GM23338 (cell line): Measurements from ENCODE around the gene AGPAT3. TPM values are rescaled to one million over a fixed set of nuclear protein-coding genes. Genes with fewer than 3 reads are reported as not detected.

Experiments
- ATAC-seq: fragments of 200-7000 bp; cut with Tn5 transposase; 3 replicates; pipeline ENCODE4 v1.9.1; 2020
- DNase-seq: peaks from one replicate; pipeline ENCODE4 v3.0.0-alpha.2; 2015; ENCODE audit warnings: low spot score
- H2AFZ ChIP-seq: fragments of 200-600 bp; sonication (generic); 2 replicates; pipeline ENCODE4 v1.8.0; 2016; ENCODE audit warnings: antibody characterized with exemption, mild to moderate bottlenecking, moderate library complexity
- H3F3A ChIP-seq: fragments of 200-600 bp; sonication (generic); replicated peaks from 2 replicates; pipeline ENCODE4 v1.8.0; 2017; ENCODE audit warnings: antibody characterized with exemption, mixed run types, low read depth
- H3K27ac ChIP-seq: fragments of 200-600 bp; sonication (generic); 2 replicates; pipeline ENCODE4 v1.6.1; 2016; ENCODE audit warnings: low read depth
- H3K27me3 ChIP-seq: fragments of 200-600 bp; sonication (generic); 2 replicates; pipeline ENCODE4 v1.8.0; 2016; ENCODE audit warnings: mild to moderate bottlenecking, mixed run types, moderate library complexity; ENCODE audit not compliant: insufficient read depth
- H3K36me3 ChIP-seq: fragments of 200-600 bp; sonication (generic); 2 replicates; pipeline ENCODE4 v1.8.0; 2016; ENCODE audit warnings: mild to moderate bottlenecking; ENCODE audit not compliant: insufficient read depth
- H3K4me1 ChIP-seq: fragments of 200-600 bp; sonication (generic); 2 replicates; pipeline ENCODE4 v1.8.0; 2016; ENCODE audit warnings: mild to moderate bottlenecking, moderate library complexity; ENCODE audit not compliant: insufficient read depth
- H3K4me2 ChIP-seq: fragments of 200-600 bp; sonication (generic); 2 replicates; pipeline ENCODE4 v1.7.1; 2017; ENCODE audit warnings: mixed run types
- H3K4me3 ChIP-seq: fragments of 200-600 bp; sonication (generic); 2 replicates; pipeline ENCODE4 v1.6.1; 2016; ENCODE audit warnings: mixed run types
- H3K79me2 ChIP-seq: fragments of 200-600 bp; sonication (generic); replicated peaks from 2 replicates; pipeline ENCODE4 v1.8.0; 2017; ENCODE audit warnings: mild to moderate bottlenecking; ENCODE audit not compliant: insufficient read depth
- H3K9me2 ChIP-seq: fragments of 200-600 bp; sonication (generic); 2 replicates; pipeline ENCODE4 v1.8.0; 2017; ENCODE audit not compliant: insufficient read depth
- H4K20me1 ChIP-seq: fragments of 200-600 bp; sonication (generic); replicated peaks from 2 replicates; pipeline ENCODE4 v1.8.0; 2017; ENCODE audit warnings: mild to moderate bottlenecking; ENCODE audit not compliant: insufficient read depth
- H3K27ac Mint-ChIP-seq: 2 replicates; pipeline ENCODE4 v1.8.0; 2020; ENCODE audit warnings: inconsistent platforms, mild to moderate bottlenecking, moderate library complexity, mixed read lengths
- H3K27me3 Mint-ChIP-seq: 3 replicates; pipeline ENCODE4 v1.8.0; 2022; ENCODE audit warnings: low read depth, mild to moderate bottlenecking, moderate library complexity, mixed read lengths, inconsistent platforms; ENCODE audit not compliant: insufficient read depth, poor library complexity
- H3K36me3 Mint-ChIP-seq: 3 replicates; pipeline ENCODE4 v1.8.0; 2021; ENCODE audit warnings: low read depth, mild to moderate bottlenecking, inconsistent platforms, moderate library complexity, mixed read lengths
- H3K4me1 Mint-ChIP-seq: 3 replicates; pipeline ENCODE4 v1.8.0; 2020; ENCODE audit warnings: mild to moderate bottlenecking, inconsistent platforms, mixed read lengths
- H3K4me3 Mint-ChIP-seq: 3 replicates; pipeline ENCODE4 v1.8.0; 2021; ENCODE audit warnings: moderate library complexity, mild to moderate bottlenecking, inconsistent platforms, mixed read lengths
- H3K9me3 Mint-ChIP-seq: 3 replicates; pipeline ENCODE4 v1.8.0; 2020; ENCODE audit warnings: moderate library complexity, mild to moderate bottlenecking, inconsistent platforms, mixed read lengths
- CREB1 ChIP-seq: fragments of 250-450 bp; sonication (Bioruptor Pico); IDR thresholded peaks from 2 replicates; pipeline ENCODE4 v1.5.0; 2020; ENCODE audit warnings: low read depth, mild to moderate bottlenecking, moderate library complexity
- EZH2 ChIP-seq: fragments of 200-600 bp; sonication (generic); IDR thresholded peaks from one replicate; pipeline ENCODE4 v1.8.0; 2017; ENCODE audit warnings: antibody characterized with exemption, mild to moderate bottlenecking, low read depth; ENCODE audit not compliant: unreplicated experiment
- EZH2phosphoT487 ChIP-seq: fragments of 200-600 bp; sonication (generic); IDR thresholded peaks from one replicate; pipeline ENCODE4 v1.8.1; 2018; ENCODE audit warnings: antibody characterized with exemption; ENCODE audit not compliant: unreplicated experiment
- JUNB ChIP-seq: IDR thresholded peaks from one replicate; pipeline ENCODE4 v1.6.1; 2016; ENCODE audit warnings: antibody characterized with exemption; ENCODE audit not compliant: unreplicated experiment
- NANOG ChIP-seq: IDR thresholded peaks from 2 replicates; pipeline ENCODE4 v1.6.1; 2016; ENCODE audit warnings: antibody characterized with exemption, borderline replicate concordance
- POLR2AphosphoS5 ChIP-seq: IDR thresholded peaks from 2 replicates; pipeline ENCODE4 v1.6.1; 2016; ENCODE audit warnings: antibody characterized with exemption, low read depth
- STAT1 ChIP-seq: IDR thresholded peaks from one replicate; pipeline ENCODE4 v1.6.1; 2016; ENCODE audit warnings: antibody characterized with exemption; ENCODE audit not compliant: unreplicated experiment
- ZNF114 ChIP-seq: fragments of 250-450 bp; sonication (Bioruptor Pico); IDR thresholded peaks from 2 replicates; pipeline ENCODE4 v1.5.0; 2020; ENCODE audit warnings: mild to moderate bottlenecking, moderate library complexity
- ZNF331 ChIP-seq: fragments of 250-450 bp; sonication (Bioruptor Pico); IDR thresholded peaks from 2 replicates; pipeline ENCODE4 v1.5.0; 2020; ENCODE audit warnings: low read depth, mild to moderate bottlenecking, moderate library complexity
- polyA plus RNA-seq: library from polyadenylated mRNA; unstranded; fragments of >200 nt; fragmentation: Nextera tagmentation; extraction: Ambion mirVana; gene quantifications from 2 replicates; pipeline ENCODE4 v1.2.1, GENCODE V29; 2016
- total RNA-seq: library from RNA; depleted of rRNA; stranded (reverse); fragments of >200 nt; shearing (Covaris generic); gene quantifications from 2 replicates; pipeline ENCODE4 v1.2.3, GENCODE V29; 2014
- TF ChIP-seq, protein P1 (sequence below): IDR thresholded peaks from 2 replicates; pipeline ENCODE4 v1.6.1; 2016; ENCODE audit warnings: antibody characterized with exemption
- TF ChIP-seq, protein P2 (sequence below), 2 experiments: fragments of 200-600 bp in 1 of 2; sonication (generic) in 1 of 2; conservative IDR thresholded peaks; 2 replicates each; pipeline versions ENCODE4 v1.5.1 to v1.6.1; 2016 to 2017; ENCODE audit warnings: antibody characterized with exemption in 2 of 2, low read depth in 2 of 2, mild to moderate bottlenecking in 2 of 2, moderate library complexity in 1 of 2
- TF ChIP-seq, protein P3 (sequence below): fragments of 250-450 bp; sonication (Bioruptor Pico); IDR thresholded peaks from 2 replicates; pipeline ENCODE4 v1.5.0; 2020; ENCODE audit warnings: mild to moderate bottlenecking, moderate library complexity

AGPAT3 gene
- total and polyA plus RNA-seq, 2 experiments from 2014 or later = 2.1 to 6.1 TPM

DNA sequence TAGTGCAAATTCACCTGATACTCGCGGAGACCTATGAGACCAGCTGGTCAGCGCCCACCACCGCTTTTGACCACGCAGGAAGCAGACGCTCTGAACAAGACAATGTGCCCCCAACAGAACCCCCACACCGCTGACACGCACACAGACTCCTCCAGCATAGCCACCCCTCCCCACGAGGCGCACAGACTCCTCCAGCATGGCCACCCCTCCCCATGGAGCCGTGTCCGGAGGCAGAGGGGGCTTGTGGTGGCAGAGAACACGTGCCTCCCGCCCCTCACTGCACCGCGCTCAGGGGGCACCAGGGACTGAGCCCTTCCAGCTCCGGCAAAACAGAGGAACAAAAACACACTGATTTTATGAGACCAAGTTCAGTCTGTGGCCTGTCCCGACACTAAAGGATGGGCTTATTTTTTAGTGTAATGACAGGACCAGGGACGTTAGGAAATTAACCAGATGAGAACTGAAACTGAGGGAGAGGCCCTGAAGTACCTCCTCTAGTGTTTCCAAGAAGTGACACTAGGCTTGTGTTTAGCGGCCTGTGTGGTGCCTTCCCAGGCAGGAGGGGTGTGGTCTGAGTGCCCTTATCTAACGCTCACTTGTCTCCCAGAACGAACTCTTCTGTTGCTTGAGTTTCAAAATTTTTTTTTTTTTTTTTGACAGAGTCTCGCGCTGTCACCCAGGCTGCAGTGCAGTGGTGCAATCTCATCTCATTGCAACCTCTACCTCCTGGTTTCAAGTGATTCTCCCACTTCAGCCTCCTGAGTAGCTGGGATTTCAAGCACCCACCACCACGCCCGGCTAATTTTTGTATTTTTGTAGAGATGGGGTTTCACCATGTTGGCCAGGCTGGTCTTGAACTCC is 10.0 kb upstream of the AGPAT3 start:
- Mint-ChIP-seq H3K36me3 (no peaks in the 10 kb centered on the region), H3K4me3 (no peak overlapping the region), H3K4me1 (peaks cover 9% of the 10 kb centered on the region), H3K27ac (no peak overlapping the region), H3K9me3 (no peaks in the 10 kb centered on the region), H3K27me3 (peaks cover 20% of the 10 kb centered on the region)
- Histone ChIP-seq H3K27ac (no peak overlapping the region), H2AFZ (no peak overlapping the region), H3F3A (no peaks in the 10 kb centered on the region), H3K9me2 (no peaks in the 10 kb centered on the region), H3K79me2 (no peaks in the 10 kb centered on the region), H4K20me1 (no peaks in the 10 kb centered on the region), H3K4me1 (peaks cover 4% of the 10 kb centered on the region; the same call in 1 of the 2 replicates), H3K36me3 (no peaks in the 10 kb centered on the region), H3K4me3 (no peak overlapping the region), H3K27me3 (no peaks in the 10 kb centered on the region), H3K4me2 (no peak overlapping the region)
- no peak for DNase-seq
- ATAC-seq = no peak
- no peak for TF ChIP-seq ZNF114 (CRISPR knock-in tag)

DNA sequence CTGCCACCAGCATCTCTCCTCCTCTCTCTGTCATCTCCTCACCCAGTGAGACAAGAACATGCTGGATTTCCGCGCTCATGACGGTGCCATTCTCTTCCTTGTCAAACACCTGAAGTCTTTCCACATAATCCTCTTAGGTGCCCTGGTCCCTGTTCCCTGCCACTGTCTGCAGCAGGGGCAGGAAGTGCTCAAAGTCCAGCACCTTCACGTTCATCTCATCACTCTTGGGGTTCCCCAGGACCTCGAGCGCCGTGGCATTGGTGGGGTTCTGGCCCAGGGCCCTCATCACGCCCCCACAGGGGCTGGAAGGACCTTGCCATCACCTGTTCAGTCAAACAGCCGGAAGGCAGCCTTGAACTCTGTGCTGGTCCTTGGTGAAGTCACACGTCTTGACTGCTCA is 9.1 kb upstream of the AGPAT3 start:
- no peaks in the 10 kb centered on the region for H3F3A ChIP-seq
- no peak overlapping the region for H3K4me3 Mint-ChIP-seq
- H3K36me3 ChIP-seq = no peaks in the 10 kb centered on the region
- H3K36me3 Mint-ChIP-seq = no peaks in the 10 kb centered on the region
- H3K27me3 ChIP-seq = no peaks in the 10 kb centered on the region
- ATAC-seq = no peak
- peaks cover 4% of the 10 kb centered on the region; the same call in 1 of the 2 replicates for H3K4me1 ChIP-seq
- H3K27ac Mint-ChIP-seq = no peak overlapping the region
- no peaks in the 10 kb centered on the region for H3K9me2 ChIP-seq
- H3K4me2 ChIP-seq = no peak overlapping the region
- DNase-seq = no peak
- no peaks in the 10 kb centered on the region for H3K79me2 ChIP-seq
- no peak overlapping the region for H2AFZ ChIP-seq
- peaks cover 12% of the 10 kb centered on the region for H3K4me1 Mint-ChIP-seq
- H3K27ac ChIP-seq = no peak overlapping the region
- H3K27me3 Mint-ChIP-seq = peaks cover 20% of the 10 kb centered on the region
- no peaks in the 10 kb centered on the region for H3K9me3 Mint-ChIP-seq
- no peak overlapping the region for H3K4me3 ChIP-seq
- H4K20me1 ChIP-seq = no peaks in the 10 kb centered on the region
- TF ChIP-seq ZNF114 (CRISPR knock-in tag) (no peak), NANOG (no peak), EZH2phosphoT487 (no peak), STAT1 (no peak), POLR2AphosphoS5 (no peak), JUNB (no peak), CREB1 (CRISPR knock-in tag) (no peak), EZH2 (no peak), ZNF331 (CRISPR knock-in tag) (no peak)
- TF ChIP-seq, protein P1, sequence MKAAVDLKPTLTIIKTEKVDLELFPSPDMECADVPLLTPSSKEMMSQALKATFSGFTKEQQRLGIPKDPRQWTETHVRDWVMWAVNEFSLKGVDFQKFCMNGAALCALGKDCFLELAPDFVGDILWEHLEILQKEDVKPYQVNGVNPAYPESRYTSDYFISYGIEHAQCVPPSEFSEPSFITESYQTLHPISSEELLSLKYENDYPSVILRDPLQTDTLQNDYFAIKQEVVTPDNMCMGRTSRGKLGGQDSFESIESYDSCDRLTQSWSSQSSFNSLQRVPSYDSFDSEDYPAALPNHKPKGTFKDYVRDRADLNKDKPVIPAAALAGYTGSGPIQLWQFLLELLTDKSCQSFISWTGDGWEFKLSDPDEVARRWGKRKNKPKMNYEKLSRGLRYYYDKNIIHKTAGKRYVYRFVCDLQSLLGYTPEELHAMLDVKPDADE = no peak
- TF ChIP-seq, protein P2, sequence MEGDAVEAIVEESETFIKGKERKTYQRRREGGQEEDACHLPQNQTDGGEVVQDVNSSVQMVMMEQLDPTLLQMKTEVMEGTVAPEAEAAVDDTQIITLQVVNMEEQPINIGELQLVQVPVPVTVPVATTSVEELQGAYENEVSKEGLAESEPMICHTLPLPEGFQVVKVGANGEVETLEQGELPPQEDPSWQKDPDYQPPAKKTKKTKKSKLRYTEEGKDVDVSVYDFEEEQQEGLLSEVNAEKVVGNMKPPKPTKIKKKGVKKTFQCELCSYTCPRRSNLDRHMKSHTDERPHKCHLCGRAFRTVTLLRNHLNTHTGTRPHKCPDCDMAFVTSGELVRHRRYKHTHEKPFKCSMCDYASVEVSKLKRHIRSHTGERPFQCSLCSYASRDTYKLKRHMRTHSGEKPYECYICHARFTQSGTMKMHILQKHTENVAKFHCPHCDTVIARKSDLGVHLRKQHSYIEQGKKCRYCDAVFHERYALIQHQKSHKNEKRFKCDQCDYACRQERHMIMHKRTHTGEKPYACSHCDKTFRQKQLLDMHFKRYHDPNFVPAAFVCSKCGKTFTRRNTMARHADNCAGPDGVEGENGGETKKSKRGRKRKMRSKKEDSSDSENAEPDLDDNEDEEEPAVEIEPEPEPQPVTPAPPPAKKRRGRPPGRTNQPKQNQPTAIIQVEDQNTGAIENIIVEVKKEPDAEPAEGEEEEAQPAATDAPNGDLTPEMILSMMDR (conservative IDR thresholded peaks at IDR 0.05; ENCODE audit: low read depth in 2 of 2) = no peak
- TF ChIP-seq, protein P3, sequence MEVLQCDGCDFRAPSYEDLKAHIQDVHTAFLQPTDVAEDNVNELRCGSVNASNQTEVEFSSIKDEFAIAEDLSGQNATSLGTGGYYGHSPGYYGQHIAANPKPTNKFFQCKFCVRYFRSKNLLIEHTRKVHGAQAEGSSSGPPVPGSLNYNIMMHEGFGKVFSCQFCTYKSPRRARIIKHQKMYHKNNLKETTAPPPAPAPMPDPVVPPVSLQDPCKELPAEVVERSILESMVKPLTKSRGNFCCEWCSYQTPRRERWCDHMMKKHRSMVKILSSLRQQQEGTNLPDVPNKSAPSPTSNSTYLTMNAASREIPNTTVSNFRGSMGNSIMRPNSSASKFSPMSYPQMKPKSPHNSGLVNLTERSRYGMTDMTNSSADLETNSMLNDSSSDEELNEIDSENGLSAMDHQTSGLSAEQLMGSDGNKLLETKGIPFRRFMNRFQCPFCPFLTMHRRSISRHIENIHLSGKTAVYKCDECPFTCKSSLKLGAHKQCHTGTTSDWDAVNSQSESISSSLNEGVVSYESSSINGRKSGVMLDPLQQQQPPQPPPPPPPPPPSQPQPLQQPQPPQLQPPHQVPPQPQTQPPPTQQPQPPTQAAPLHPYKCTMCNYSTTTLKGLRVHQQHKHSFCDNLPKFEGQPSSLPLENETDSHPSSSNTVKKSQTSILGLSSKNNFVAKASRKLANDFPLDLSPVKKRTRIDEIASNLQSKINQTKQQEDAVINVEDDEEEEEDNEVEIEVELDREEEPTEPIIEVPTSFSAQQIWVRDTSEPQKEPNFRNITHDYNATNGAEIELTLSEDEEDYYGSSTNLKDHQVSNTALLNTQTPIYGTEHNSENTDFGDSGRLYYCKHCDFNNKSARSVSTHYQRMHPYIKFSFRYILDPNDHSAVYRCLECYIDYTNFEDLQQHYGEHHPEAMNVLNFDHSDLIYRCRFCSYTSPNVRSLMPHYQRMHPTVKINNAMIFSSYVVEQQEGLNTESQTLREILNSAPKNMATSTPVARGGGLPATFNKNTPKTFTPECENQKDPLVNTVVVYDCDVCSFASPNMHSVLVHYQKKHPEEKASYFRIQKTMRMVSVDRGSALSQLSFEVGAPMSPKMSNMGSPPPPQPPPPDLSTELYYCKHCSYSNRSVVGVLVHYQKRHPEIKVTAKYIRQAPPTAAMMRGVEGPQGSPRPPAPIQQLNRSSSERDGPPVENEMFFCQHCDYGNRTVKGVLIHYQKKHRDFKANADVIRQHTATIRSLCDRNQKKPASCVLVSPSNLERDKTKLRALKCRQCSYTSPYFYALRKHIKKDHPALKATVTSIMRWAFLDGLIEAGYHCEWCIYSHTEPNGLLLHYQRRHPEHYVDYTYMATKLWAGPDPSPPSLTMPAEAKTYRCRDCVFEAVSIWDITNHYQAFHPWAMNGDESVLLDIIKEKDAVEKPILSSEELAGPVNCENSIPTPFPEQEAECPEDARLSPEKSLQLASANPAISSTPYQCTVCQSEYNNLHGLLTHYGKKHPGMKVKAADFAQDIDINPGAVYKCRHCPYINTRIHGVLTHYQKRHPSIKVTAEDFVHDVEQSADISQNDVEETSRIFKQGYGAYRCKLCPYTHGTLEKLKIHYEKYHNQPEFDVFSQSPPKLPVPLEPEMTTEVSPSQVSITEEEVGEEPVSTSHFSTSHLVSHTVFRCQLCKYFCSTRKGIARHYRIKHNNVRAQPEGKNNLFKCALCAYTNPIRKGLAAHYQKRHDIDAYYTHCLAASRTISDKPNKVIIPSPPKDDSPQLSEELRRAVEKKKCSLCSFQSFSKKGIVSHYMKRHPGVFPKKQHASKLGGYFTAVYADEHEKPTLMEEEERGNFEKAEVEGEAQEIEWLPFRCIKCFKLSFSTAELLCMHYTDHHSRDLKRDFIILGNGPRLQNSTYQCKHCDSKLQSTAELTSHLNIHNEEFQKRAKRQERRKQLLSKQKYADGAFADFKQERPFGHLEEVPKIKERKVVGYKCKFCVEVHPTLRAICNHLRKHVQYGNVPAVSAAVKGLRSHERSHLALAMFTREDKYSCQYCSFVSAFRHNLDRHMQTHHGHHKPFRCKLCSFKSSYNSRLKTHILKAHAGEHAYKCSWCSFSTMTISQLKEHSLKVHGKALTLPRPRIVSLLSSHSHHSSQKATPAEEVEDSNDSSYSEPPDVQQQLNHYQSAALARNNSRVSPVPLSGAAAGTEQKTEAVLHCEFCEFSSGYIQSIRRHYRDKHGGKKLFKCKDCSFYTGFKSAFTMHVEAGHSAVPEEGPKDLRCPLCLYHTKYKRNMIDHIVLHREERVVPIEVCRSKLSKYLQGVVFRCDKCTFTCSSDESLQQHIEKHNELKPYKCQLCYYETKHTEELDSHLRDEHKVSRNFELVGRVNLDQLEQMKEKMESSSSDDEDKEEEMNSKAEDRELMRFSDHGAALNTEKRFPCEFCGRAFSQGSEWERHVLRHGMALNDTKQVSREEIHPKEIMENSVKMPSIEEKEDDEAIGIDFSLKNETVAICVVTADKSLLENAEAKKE (CRISPR knock-in tag) = no peak
